ENCODE results near the gene DRC1.

DNA sequence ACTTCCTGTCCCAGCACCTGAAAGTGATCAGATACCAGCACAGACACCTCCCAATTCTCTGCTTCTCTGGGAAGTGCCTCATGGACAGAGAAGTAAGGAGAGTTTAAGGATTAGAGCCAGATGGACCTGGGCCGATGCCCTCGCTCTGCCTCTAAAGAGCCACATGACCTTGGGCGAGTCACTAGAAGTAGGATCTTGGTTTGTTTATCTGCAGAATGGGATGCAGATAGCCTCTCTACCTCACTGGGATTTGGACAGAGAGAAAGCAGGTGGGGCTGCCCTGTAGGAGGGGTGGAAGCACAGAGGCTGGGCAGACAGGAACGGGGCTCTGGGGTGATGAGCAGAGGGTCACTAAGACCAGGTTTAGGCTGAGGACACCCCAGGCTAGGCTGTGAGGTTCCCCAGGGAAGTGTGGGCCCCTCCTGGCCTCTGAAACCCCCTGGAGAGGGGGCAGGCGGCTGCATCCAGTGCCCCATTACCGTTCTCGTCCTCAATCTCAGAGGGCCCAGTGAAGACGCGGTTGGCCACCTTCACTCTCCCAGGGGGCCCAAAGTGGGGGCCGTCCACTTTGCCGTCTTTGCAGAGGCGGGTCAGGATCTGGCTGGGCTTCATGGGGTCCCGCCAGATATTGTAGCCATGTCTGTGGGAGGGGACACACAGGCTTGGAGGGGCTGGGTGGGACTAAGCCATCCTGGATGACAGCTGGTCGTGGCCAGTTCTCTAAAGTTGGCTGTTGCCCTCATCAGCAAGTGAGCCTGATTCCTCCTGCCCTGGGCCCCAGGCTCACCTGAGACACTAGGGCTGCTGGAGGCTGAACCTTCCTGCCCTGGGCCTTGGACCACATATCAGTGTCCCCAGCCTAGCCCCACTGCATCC is 62.9 kb downstream of the DRC1 start:
- TF ChIP-seq POLR2A (IDR thresholded peaks at IDR 0.05) (no peak), EP300 (IDR thresholded peaks at IDR 0.05) (no peak)
